ENCODE results near the gene PPP1R37. TPM values are rescaled to one million over a fixed set of nuclear protein-coding genes. Genes with fewer than 3 reads are reported as not detected.

The PPP1R37 gene
- total and polyA plus RNA-seq, 2 of the 13 experiments (the other 11 are each of a cell fraction or from before 2014, with no cell fraction given), result 9.0 to 14.3 TPM

GRCh38 chr19:45045671-45046353 lies 47.2 kb upstream of the PPP1R37 start (continued):
- TF ChIP-seq, protein P1, sequence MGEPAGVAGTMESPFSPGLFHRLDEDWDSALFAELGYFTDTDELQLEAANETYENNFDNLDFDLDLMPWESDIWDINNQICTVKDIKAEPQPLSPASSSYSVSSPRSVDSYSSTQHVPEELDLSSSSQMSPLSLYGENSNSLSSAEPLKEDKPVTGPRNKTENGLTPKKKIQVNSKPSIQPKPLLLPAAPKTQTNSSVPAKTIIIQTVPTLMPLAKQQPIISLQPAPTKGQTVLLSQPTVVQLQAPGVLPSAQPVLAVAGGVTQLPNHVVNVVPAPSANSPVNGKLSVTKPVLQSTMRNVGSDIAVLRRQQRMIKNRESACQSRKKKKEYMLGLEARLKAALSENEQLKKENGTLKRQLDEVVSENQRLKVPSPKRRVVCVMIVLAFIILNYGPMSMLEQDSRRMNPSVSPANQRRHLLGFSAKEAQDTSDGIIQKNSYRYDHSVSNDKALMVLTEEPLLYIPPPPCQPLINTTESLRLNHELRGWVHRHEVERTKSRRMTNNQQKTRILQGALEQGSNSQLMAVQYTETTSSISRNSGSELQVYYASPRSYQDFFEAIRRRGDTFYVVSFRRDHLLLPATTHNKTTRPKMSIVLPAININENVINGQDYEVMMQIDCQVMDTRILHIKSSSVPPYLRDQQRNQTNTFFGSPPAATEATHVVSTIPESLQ (CRISPR knock-in tag; conservative IDR thresholded peaks at IDR 0.05), result peak; percentile 89; the same call in 1 of the 2 replicates
- TF ChIP-seq ZFY (CRISPR knock-in tag; IDR thresholded peaks at IDR 0.05) (peak; percentile 78), ETV5 (CRISPR knock-in tag; IDR thresholded peaks at IDR 0.05; ENCODE audit: borderline replicate concordance) (peak; percentile 73; the same call in 1 of the 2 replicates), ZNF775 (CRISPR knock-in tag; IDR thresholded peaks at IDR 0.05; ENCODE audit: borderline replicate concordance) (no peak), ZSCAN29 (CRISPR knock-in tag; conservative IDR thresholded peaks at IDR 0.05) (peak; percentile 84; the same call in 1 of the 2 replicates), ZEB1 (IDR thresholded peaks at IDR 0.05; ENCODE audit: insufficient replicate concordance, low read depth) (peak; percentile 79), CEBPB (IDR thresholded peaks at IDR 0.05; ENCODE audit: borderline replicate concordance, low read depth, low read length) (no peak), ZNF614 (CRISPR knock-in tag; IDR thresholded peaks at IDR 0.05; ENCODE audit: borderline replicate concordance) (peak; percentile 86), EZH2 (conservative IDR thresholded peaks at IDR 0.05; ENCODE audit: low read depth, low read length) (no peak), ZNF850 (CRISPR knock-in tag; conservative IDR thresholded peaks at IDR 0.05) (no peak), ZBTB3 (CRISPR knock-in tag; IDR thresholded peaks at IDR 0.05; ENCODE audit: borderline replicate concordance, low read depth) (0 out of 2 replicates have a peak, but pooled peaks have one; percentile 27), CBFB (CRISPR knock-in tag; IDR thresholded peaks at IDR 0.05) (peak; percentile 51; the same call in 1 of the 2 replicates), ZNF841 (CRISPR knock-in tag; IDR thresholded peaks at IDR 0.05; ENCODE audit: borderline replicate concordance) (no peak), NFRKB (IDR thresholded peaks at IDR 0.05) (no peak), ZNF672 (CRISPR knock-in tag; IDR thresholded peaks at IDR 0.05) (no peak), HINFP (CRISPR knock-in tag; IDR thresholded peaks at IDR 0.05; ENCODE audit: low read depth) (peak; percentile 63), XRCC5 (optimal IDR thresholded peaks at IDR 0.05; ENCODE audit: low read length) (no peak), RCOR2 (CRISPR knock-in tag; IDR thresholded peaks at IDR 0.05) (peak; percentile 89), ZNF569 (CRISPR knock-in tag; IDR thresholded peaks at IDR 0.05; ENCODE audit: borderline replicate concordance) (no peak), TOE1 (CRISPR knock-in tag; IDR thresholded peaks at IDR 0.05) (no peak), HDAC6 (IDR thresholded peaks at IDR 0.05; ENCODE audit: low read depth, low read length) (no peak), RFXAP (CRISPR knock-in tag; IDR thresholded peaks at IDR 0.05; ENCODE audit: borderline replicate concordance) (peak; percentile 82; the same call in 1 of the 2 replicates), ZNF292 (CRISPR knock-in tag; IDR thresholded peaks at IDR 0.05; ENCODE audit: borderline replicate concordance, low read depth) (peak; percentile 90; the same call in 1 of the 2 replicates)
- TF ChIP-seq, protein P2, sequence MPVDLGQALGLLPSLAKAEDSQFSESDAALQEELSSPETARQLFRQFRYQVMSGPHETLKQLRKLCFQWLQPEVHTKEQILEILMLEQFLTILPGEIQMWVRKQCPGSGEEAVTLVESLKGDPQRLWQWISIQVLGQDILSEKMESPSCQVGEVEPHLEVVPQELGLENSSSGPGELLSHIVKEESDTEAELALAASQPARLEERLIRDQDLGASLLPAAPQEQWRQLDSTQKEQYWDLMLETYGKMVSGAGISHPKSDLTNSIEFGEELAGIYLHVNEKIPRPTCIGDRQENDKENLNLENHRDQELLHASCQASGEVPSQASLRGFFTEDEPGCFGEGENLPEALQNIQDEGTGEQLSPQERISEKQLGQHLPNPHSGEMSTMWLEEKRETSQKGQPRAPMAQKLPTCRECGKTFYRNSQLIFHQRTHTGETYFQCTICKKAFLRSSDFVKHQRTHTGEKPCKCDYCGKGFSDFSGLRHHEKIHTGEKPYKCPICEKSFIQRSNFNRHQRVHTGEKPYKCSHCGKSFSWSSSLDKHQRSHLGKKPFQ (CRISPR knock-in tag; IDR thresholded peaks at IDR 0.05; ENCODE audit: insufficient replicate concordance), result no peak
- TF ChIP-seq, protein P3, sequence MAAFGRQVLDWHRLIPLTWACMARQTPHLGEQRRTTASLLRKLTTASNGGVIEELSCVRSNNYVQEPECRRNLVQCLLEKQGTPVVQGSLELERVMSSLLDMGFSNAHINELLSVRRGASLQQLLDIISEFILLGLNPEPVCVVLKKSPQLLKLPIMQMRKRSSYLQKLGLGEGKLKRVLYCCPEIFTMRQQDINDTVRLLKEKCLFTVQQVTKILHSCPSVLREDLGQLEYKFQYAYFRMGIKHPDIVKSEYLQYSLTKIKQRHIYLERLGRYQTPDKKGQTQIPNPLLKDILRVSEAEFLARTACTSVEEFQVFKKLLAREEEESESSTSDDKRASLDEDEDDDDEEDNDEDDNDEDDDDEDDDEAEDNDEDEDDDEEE (CRISPR knock-in tag; IDR thresholded peaks at IDR 0.05), result no peak

All from HepG2 (cell line).